ENCODE data around the gene HP1BP3.
A peak's percentile ranks its signal among the peaks of the same experiment; 100 is the strongest.
"Not testable (repeated sequence)": the region's sequence is repeated elsewhere in the genome, so short reads cannot be mapped to it uniquely, and the experiment has no call there.

The HP1BP3 gene

GRCh38 chr1:20787029-20787839 lies at the start of gene HP1BP3:
HP1BP3 (minus strand) TSS chr1:20787307; CDS start chr1:20780440, 6,867 bp downstream.
- DNase-seq, result peak; percentile 20

DNA sequence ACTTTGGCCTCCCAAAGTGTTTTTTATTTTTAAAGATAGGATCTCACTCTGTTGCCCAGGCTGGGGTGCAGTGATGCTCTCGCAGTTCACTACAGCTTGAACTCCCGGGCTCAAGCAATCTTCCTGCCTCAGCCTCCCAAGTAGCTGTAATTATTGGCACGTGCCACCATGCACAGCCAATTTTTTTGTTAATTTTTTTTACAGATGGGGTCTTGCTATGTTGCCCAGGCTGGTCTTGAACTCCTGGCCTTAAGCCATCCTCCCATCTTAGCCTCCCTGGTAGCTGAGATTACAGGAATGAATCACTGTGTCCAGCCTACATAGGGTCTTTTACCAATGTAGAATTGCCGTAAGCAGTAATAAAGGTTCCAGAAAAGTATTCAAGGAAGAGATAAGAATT lies 49.1 kb upstream of the HP1BP3 start:
- no peak for DNase-seq

DNA sequence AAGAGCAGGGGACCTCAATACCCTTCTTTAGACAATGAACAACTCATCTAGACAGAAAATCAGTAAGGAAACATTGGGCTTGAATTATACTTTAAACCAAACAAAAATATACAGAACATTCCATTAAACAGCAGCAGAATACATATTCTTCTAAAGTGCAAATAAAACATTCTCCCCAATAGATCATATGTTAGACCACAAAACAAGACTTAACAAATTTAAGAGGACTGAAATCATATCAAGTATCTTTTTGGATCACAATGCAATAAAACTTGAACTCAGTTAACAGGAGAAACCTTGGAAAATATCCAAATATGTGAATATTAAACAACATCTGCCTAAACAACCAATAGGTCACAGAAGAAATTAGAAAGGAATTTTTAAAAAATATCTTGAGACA lies 47.7 kb upstream of the HP1BP3 start:
- no peak for DNase-seq

- DNase-seq, result no peak
Observed at GRCh38 chr1:20834192-20834591, 47.1 kb upstream of the HP1BP3 start.

- no peak for DNase-seq
Observed at GRCh38 chr1:20830378-20830777, 43.3 kb upstream of the HP1BP3 start.

GRCh38 chr1:20829946-20830345 lies 42.8 kb upstream of the HP1BP3 start:
- DNase-seq, result no peak

- DNase-seq, result no peak
Observed at GRCh38 chr1:20829531-20829930, 42.4 kb upstream of the HP1BP3 start.

GRCh38 chr1:20823845-20824244 lies 36.7 kb upstream of the HP1BP3 start:
- no peak for DNase-seq

DNA sequence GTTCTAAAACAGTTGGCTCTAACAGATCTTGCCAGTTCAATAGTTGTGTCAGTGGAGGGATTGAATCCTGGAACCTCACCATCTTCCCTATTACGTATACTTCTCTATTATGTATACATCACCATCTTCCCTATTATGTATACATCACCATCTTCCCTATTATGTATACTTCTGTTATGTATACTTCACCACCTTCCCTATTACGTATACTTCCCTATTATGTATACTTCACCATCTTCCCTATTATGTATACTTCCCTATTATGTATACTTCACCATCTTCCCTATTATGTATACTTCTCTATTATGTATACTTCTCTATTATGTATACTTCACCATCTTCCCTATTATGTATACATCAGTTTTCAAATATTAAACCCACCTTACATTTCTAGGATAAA lies 34.4 kb upstream of the HP1BP3 start:
- no peak for DNase-seq

DNA sequence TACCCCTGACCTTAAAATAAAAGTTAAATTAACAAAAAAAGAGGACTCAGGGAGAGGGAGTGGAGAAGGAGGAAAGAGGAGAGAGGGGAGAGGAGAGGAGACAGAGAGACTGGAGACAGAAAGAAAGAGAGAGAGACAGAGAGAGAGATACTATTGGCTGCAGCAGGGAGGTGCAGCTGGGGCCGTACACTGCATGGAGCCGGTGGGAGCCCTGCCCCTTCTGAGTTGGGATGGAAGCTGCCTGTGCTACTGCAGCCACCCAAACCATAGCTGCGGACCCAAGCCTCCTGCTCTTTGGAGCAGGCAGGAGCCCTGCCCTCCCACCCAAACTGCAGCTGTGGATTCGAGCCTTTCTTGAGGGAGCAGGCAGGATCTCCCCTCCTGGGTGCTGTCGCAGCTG lies 32.7 kb upstream of the HP1BP3 start:
- no peak for DNase-seq

DNA sequence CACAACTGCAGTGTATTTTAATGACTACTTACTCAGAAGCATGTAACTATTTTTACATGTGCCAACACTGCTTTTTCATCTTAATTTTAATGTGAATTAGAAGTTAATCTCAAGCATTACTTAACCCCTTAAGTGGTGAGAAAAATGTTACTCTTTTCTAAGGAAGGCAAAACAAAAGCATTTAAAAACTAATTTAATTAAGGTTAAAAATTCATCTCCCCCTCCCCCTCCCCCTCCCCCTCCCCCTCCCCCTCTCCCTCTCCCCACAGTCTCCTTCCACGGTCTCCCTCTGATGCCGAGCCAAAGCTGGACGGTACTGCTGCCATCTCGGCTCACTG lies 27.4 kb upstream of the HP1BP3 start:
- DNase-seq, result no peak

DNA sequence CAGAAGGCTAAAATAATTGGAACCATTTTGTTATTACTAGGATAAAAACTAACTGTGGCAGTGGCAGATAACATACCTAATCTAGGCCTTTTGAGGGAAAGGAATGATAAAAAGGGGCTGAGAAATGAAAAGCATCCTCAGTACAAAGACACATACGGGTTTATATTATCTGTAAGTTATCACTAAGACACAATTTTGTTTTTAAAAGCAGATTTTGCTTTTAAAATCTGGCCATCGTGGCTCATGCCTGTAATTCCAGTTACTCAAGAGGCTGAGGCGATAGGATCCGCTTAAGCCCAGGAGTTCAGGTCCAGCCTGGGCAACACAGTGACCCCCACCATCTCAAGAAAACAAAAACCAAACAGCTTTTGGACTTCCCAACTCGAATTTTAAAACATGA lies 24.8 kb upstream of the HP1BP3 start:
- no peak for DNase-seq

DNA sequence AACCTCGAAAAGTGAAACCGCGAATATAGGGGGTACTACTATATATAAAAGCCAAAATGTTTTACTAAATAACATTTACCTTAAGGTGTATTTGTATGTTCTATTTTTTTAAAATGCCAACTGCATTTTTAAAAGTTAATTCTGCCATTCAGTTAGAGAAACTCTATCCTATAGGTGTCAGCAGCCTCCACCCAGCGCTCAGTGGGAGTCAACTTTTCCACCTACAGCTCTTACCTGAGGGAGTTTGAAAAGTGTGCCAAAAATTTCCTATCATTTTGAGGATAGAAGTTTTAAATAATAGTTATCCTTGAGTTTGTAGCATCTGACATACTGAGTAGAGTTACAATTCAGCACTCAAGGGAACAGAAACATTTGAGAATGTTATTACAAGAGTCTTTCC lies 6.1 kb upstream of the HP1BP3 start:
- DNase-seq, result no peak

GRCh38 chr1:20792196-20792595 lies 5.1 kb upstream of the HP1BP3 start:
- no peak for DNase-seq

GRCh38 chr1:20790785-20791184 lies 3.7 kb upstream of the HP1BP3 start:
- no peak for DNase-seq

- not testable (repeated sequence) for DNase-seq
Observed at GRCh38 chr1:20789598-20789997, 2.5 kb upstream of the HP1BP3 start.

- no peak for DNase-seq
Observed at GRCh38 chr1:20787840-20788795, 1.0 kb upstream of the HP1BP3 start.

- peak; percentile 80 for DNase-seq
Observed at GRCh38 chr1:20786253-20787028, 666 bp downstream of the HP1BP3 start.

- DNase-seq, result no peak
Observed at GRCh38 chr1:20785907-20786252, 1.2 kb downstream of the HP1BP3 start.

DNA sequence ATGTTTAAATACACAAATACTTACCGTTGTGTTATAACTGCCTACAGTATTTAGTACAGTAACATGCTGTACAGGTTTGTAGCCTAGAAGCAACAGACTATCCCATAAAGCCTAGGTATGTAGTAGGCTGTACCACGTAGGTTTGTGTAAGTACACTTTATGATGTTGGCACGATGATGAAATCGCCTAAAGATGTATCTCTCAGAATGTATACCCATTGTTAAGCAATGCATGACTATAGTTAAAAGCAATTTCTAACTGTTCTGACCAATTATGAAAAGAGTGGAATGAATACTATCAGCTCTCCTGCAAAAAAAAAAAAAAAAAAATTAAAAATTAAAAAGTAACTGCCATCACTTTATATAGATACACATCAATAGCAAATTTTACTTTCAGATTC lies 11.4 kb downstream of the HP1BP3 start:
- DNase-seq, result no peak

GRCh38 chr1:20771780-20772179 lies 15.3 kb downstream of the HP1BP3 start:
- DNase-seq, result no peak

GRCh38 chr1:20770314-20771087 lies 16.6 kb downstream of the HP1BP3 start:
- DNase-seq, result no peak

GRCh38 chr1:20767271-20767670 lies 19.8 kb downstream of the HP1BP3 start:
- DNase-seq, result no peak

Data from NCI-H774 (cell line).